Stomach (tissue), 4 donors: ENCODE results near the gene MAP3K12.

Experiments
- CTCF ChIP-seq, 7 experiments: fragments of 450-650 bp in 4 of 7; fragments of 200-600 bp in 3 of 7; sonication (generic) in 3 of 7; IDR thresholded peaks; one replicate each; pipeline ENCODE4 v1.5.1; 2016 to 2019; ENCODE audit warnings: antibody characterized with exemption in 7 of 7, control low read depth in 2 of 7, mild to moderate bottlenecking in 1 of 7
- EP300 ChIP-seq: sonication (generic); formaldehyde crosslinking; IDR thresholded peaks from one replicate; pipeline ENCODE4 v1.6.1; 2017; ENCODE audit warnings: antibody characterized with exemption
- POLR2AphosphoS5 ChIP-seq, 3 donors: sonication (generic); formaldehyde crosslinking; IDR thresholded peaks; one replicate each; pipeline ENCODE4 v1.6.1; 2016; ENCODE audit warnings: antibody characterized with exemption in 3 of 3

GRCh38 chr12:53536962-53537361 lies 37.7 kb upstream of the MAP3K12 start:
- TF ChIP-seq CTCF (IDR thresholded peaks at IDR 0.05) = no peak
- no peak for TF ChIP-seq EP300
- TF ChIP-seq POLR2AphosphoS5 (IDR thresholded peaks at IDR 0.05) = no peak
